Subcutaneous adipose tissue (tissue), 4 donors: ENCODE measurements around the gene CDKN2B-AS1. TPM values are rescaled to one million over a fixed set of nuclear protein-coding genes. Genes with fewer than 3 reads are reported as not detected.

Experiments used
- total RNA-seq, 4 donors: library from RNA; depleted of rRNA; stranded (reverse); fragments of >200 nt; gene quantifications; one replicate each; pipeline ENCODE4 v1.1.0, GENCODE V29; 2016
- TF ChIP-seq, protein P1 (sequence below): fragments of 450-650 bp; IDR thresholded peaks from one replicate; pipeline ENCODE4 v1.5.1; 2016; ENCODE audit warnings: low read depth, mild to moderate bottlenecking, control low read depth, antibody characterized with exemption, moderate library complexity

The CDKN2B-AS1 gene
- total RNA-seq, 4 donors from 2014 or later: 6.1 TPM; not detected in 3

DNA sequence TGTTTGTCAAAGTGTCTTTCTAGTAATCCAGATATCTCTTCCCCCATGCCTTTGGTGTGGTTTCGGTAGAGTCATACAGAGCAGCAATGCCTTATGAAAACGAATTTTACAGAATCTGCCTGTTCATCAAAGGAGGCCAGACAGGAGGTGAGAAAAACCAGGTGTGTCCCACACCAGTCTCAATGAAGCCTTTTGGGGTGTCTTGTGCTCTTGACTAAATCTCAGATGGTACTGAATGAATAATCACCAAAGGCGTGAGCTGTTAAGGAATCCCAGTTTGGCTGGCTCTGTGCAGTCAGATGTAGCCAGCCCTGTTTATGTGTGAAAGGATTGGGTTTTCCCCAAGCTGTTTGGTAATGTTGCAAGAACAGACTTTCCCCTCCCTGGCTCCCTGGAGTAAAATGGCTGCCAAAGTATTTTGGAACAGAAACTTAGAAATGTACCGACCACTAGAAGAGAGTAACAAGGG lies 85.3 kb downstream of the CDKN2B-AS1 start:
- TF ChIP-seq, protein P1, sequence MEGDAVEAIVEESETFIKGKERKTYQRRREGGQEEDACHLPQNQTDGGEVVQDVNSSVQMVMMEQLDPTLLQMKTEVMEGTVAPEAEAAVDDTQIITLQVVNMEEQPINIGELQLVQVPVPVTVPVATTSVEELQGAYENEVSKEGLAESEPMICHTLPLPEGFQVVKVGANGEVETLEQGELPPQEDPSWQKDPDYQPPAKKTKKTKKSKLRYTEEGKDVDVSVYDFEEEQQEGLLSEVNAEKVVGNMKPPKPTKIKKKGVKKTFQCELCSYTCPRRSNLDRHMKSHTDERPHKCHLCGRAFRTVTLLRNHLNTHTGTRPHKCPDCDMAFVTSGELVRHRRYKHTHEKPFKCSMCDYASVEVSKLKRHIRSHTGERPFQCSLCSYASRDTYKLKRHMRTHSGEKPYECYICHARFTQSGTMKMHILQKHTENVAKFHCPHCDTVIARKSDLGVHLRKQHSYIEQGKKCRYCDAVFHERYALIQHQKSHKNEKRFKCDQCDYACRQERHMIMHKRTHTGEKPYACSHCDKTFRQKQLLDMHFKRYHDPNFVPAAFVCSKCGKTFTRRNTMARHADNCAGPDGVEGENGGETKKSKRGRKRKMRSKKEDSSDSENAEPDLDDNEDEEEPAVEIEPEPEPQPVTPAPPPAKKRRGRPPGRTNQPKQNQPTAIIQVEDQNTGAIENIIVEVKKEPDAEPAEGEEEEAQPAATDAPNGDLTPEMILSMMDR: no peak

DNA sequence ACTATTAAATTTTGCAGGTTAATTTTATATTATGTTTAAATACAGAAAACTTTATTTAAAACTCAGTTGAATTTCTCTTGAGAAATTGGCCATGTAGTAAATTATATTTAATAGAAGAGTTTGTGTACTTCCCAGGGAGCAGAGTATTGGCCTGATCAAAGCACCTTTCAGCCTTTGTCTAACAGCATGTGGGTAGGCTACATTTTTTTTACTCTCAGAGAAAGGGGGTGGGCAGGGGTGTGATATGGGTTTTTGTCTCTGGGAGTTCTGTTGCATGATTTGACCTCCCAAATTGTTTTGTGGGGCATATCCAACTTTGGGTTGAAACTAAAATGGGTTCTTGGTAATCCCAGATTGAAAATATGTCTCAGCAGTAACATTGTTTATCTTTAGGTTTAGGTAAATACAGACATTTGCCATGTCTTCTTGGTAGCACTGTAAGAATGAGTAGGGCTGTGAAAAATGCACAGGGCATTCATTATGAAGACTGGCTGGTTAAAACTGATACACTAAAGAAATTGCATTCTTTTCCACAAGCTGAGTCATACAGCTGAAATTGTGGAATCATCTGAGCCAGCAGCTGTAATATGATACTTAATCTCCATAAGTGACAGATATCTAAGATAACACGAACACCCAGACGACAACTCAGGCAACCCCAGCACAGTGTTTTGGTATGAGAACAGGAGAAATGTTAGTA lies 89.9 kb downstream of the CDKN2B-AS1 start:
- TF ChIP-seq, protein P1: no peak

DNA sequence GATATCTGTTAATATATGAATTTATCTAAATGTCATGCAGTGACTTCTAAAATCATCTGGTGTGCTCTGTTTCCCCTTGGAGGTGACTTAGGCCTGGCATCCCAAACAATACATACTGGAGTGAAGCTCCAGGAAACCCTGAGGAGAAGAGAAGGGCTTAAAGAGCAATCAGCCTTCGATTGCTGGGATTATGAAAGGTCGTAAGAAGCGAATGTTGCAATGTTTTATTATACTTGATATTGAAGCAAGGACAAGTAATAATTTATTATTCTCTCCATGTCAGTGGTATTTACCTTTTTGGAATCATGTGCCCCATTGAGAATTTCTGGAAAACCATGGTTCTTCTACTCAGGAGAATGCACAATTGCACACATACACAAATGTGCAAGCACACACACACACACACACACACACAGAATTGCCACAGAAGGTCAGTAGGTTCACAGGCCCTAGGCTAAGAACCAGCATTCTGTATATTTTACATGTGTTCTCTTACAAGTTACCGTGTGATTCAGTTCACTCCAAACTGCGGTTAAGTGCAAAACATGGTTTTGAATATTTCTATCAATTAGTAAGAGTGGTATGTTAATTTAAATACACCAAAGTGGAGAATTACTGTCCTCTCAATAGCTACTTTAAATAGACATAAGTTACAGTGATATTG lies 93.6 kb downstream of the CDKN2B-AS1 start:
- TF ChIP-seq, protein P1: no peak

DNA sequence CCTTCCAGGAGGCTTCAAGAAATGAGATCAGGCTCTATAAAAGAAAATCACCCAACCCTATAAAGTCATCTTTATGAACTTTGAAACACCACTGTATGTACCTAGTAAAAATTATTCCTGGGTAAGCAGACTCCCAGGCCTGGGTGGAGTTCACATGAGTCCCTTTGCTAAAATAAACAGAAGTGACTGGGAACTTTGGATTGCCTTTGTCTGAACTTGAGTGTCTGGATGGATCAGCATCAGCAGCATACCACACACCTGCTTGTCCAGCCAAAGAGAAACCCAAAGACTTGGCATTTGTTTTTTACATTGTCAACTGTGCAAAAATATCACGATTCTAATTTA lies 94.1 kb downstream of the CDKN2B-AS1 start:
- TF ChIP-seq, protein P1: no peak

DNA sequence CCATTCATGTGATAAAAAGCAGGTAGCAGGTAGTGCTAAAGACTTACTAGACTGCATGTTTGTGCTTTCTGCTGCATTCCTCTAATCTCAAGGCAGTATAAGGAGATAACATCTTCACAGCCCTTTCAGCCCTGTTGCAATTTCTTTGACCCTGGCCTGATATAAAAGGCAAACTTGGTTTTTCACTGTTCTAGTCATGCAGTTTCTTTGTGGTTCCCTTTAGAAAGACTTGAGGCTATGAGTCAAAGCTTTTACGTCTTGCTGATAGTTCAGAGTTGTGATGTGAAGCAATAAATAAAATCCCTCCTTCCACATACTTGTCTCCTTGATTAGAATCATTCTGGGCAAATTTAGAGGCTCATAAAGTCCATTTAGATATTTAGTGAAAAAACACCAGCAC lies 103.1 kb downstream of the CDKN2B-AS1 start:
- TF ChIP-seq, protein P1: no peak

DNA sequence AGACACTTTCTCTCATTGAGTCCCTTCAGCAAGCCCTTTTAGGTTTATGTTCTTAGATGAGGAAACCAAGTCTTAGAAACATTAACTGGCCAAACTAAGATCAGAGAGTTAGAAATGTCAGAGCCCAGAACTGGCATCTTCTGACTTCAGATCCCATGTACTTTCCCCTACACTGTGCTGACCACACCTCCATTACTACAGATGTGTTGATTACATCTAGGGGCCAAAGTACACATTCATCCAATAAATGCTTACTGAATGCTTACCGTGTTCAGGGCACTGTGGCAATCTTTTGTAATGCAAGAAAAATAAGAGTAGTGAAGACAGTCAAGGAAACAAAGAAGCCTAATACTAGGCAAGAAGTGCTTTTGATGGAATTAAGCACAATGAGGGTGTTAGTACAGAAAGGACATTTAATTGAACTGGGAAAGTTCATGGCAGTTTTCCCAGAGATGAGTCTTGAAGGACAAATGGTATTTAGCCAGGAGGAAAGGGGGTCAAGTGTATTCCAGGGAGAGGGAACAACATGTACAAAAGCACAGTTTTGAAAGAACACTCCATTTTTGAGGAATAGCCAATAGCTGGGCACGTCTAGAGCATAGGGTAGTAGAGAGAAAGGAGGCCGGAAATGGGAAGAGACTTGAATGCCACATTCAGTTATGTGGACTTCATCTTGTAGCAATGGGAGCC lies 104.2 kb downstream of the CDKN2B-AS1 start:
- TF ChIP-seq, protein P1: no peak

DNA sequence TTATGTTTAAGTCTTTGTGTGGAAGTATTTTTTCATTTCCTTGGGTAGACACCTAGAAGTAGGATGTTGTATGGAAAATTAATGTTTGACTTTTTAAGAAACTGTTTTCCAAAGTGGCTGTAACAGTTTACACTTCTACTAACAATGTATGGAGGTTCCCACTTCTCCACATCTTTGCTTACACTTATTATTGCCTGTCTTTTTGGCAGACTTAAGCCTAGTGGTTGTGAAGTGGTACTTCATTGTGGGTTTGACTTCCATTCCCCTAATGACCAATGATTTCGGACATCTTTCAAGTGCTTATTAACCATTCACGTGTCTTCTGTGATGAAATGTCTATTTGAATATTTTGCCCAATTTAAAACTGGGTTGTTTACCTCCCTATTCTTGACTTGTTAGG lies 106.0 kb downstream of the CDKN2B-AS1 start:
- TF ChIP-seq, protein P1: no peak
